Measurements from ENCODE around the gene AHCYL1.

AHCYL1 gene

GRCh38 chr1:110038271-110038670 is 53.7 kb downstream of the AHCYL1 start:
- no peak for DNase-seq
- intact Hi-C loops (cut with DNase I; ENCODE audit: low total_unique reads): no loop called here
- Histone ChIP-seq H3K27me3 (no peaks in the 10 kb centered on the region), H3K27ac (no peak overlapping the region), H3K36me3 (peaks cover 52 to 59% (median 53%) of the 10 kb centered on the region in 3 donors), H3K4me1 (peaks cover 0 to 19% (median 11%) of the 10 kb centered on the region in 4 donors), H3K4me3 (no peak overlapping the region), H3K9me3 (no peaks in the 10 kb centered on the region)
- no peak for TF ChIP-seq CTCF (IDR thresholded peaks at IDR 0.05)

GRCh38 chr1:110039641-110040040 is 55.1 kb downstream of the AHCYL1 start:
- H3K9me3 ChIP-seq: no peaks in the 10 kb centered on the region
- DNase-seq: no peak
- intact Hi-C loops (cut with DNase I; ENCODE audit: low total_unique reads): no loop called here
- H3K27me3 ChIP-seq: no peaks in the 10 kb centered on the region
- H3K4me3 ChIP-seq: no peak overlapping the region
- no peak for TF ChIP-seq CTCF (IDR thresholded peaks at IDR 0.05)
- no peak overlapping the region for H3K27ac ChIP-seq
- peaks cover 66 to 72% (median 66%) of the 10 kb centered on the region in 3 donors for H3K36me3 ChIP-seq
- peaks cover 0 to 19% (median 11%) of the 10 kb centered on the region in 4 donors for H3K4me1 ChIP-seq

GRCh38 chr1:110040548-110040947 is 56.0 kb downstream of the AHCYL1 start:
- peaks cover 0 to 14% (median 8%) of the 10 kb centered on the region in 4 donors for H3K4me1 ChIP-seq
- no peaks in the 10 kb centered on the region for H3K27me3 ChIP-seq
- H3K9me3 ChIP-seq: no peaks in the 10 kb centered on the region
- no peak overlapping the region for H3K27ac ChIP-seq
- H3K36me3 ChIP-seq: peaks cover 75 to 82% (median 75%) of the 10 kb centered on the region in 3 donors
- intact Hi-C loops (cut with DNase I; ENCODE audit: low total_unique reads): no loop called here
- H3K4me3 ChIP-seq: no peak overlapping the region
- no peak for DNase-seq
- no peak for TF ChIP-seq CTCF (IDR thresholded peaks at IDR 0.05)

GRCh38 chr1:110043016-110043415 is 58.5 kb downstream of the AHCYL1 start:
- H3K9me3 ChIP-seq: no peaks in the 10 kb centered on the region
- no peaks in the 10 kb centered on the region for H3K27me3 ChIP-seq
- TF ChIP-seq CTCF (IDR thresholded peaks at IDR 0.05): no peak
- no peak for DNase-seq
- peaks cover 94 to 100% (median 100%) of the 10 kb centered on the region in 3 donors for H3K36me3 ChIP-seq
- H3K4me3 ChIP-seq: no peak overlapping the region
- intact Hi-C loops (cut with DNase I; ENCODE audit: low total_unique reads): no loop called here
- H3K4me1 ChIP-seq: no peaks in the 10 kb centered on the region
- H3K27ac ChIP-seq: no peak overlapping the region

GRCh38 chr1:110047463-110047862 is 62.9 kb downstream of the AHCYL1 start:
- Histone ChIP-seq H3K27me3 (no peaks in the 10 kb centered on the region), H3K27ac (no peak overlapping the region), H3K9me3 (no peaks in the 10 kb centered on the region), H3K36me3 (peaks cover 66 to 100% (median 98%) of the 10 kb centered on the region in 3 donors), H3K4me3 (no peak overlapping the region), H3K4me1 (no peaks in the 10 kb centered on the region)
- intact Hi-C loops (cut with DNase I; ENCODE audit: low total_unique reads): no loop called here
- TF ChIP-seq CTCF (IDR thresholded peaks at IDR 0.05): no peak
- no peak for DNase-seq

GRCh38 chr1:110048240-110048639 is 63.7 kb downstream of the AHCYL1 start:
- intact Hi-C loops (cut with DNase I; ENCODE audit: low total_unique reads): no loop called here
- TF ChIP-seq CTCF (IDR thresholded peaks at IDR 0.05): no peak
- H3K9me3 ChIP-seq: no peaks in the 10 kb centered on the region

More at GRCh38 chr1:110048240-110048639, 63.7 kb downstream of the AHCYL1 start:
- peaks cover 66 to 100% (median 98%) of the 10 kb centered on the region in 3 donors for H3K36me3 ChIP-seq
- no peak overlapping the region for H3K27ac ChIP-seq
- H3K4me1 ChIP-seq: no peaks in the 10 kb centered on the region
- no peaks in the 10 kb centered on the region for H3K27me3 ChIP-seq
- DNase-seq: no peak
- H3K4me3 ChIP-seq: no peak overlapping the region
